ENCODE results near the gene SMAGP.
A peak's percentile ranks its signal among the peaks of the same experiment; 100 is the strongest.
"Not testable (repeated sequence)": the region's sequence is repeated elsewhere in the genome, so short reads cannot be mapped to it uniquely, and the experiment has no call there.

Gene SMAGP

GRCh38 chr12:51224625-51225024 is 45.6 kb downstream of the SMAGP start:
- TF ChIP-seq, protein P1, sequence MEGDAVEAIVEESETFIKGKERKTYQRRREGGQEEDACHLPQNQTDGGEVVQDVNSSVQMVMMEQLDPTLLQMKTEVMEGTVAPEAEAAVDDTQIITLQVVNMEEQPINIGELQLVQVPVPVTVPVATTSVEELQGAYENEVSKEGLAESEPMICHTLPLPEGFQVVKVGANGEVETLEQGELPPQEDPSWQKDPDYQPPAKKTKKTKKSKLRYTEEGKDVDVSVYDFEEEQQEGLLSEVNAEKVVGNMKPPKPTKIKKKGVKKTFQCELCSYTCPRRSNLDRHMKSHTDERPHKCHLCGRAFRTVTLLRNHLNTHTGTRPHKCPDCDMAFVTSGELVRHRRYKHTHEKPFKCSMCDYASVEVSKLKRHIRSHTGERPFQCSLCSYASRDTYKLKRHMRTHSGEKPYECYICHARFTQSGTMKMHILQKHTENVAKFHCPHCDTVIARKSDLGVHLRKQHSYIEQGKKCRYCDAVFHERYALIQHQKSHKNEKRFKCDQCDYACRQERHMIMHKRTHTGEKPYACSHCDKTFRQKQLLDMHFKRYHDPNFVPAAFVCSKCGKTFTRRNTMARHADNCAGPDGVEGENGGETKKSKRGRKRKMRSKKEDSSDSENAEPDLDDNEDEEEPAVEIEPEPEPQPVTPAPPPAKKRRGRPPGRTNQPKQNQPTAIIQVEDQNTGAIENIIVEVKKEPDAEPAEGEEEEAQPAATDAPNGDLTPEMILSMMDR (IDR thresholded peaks at IDR 0.05; ENCODE audit: low read depth, low read length): no peak
- no peaks in the 10 kb centered on the region for H3K9me3 ChIP-seq (ENCODE audit: severe bottlenecking)
- no peak overlapping the region for H3K4me3 ChIP-seq (ENCODE audit: low read depth, low read length)
- H3K27me3 ChIP-seq (ENCODE audit: insufficient read depth, low read depth, severe bottlenecking): no peaks in the 10 kb centered on the region
- no peak for DNase-seq
- no peak overlapping the region for H3K27ac ChIP-seq
- no peaks in the 10 kb centered on the region for H3K36me3 ChIP-seq

GRCh38 chr12:51222461-51222860 is 47.8 kb downstream of the SMAGP start:
- TF ChIP-seq, protein P1 (IDR thresholded peaks at IDR 0.05; ENCODE audit: low read depth, low read length): no peak
- Histone ChIP-seq H3K4me3 (ENCODE audit: low read depth, low read length) (no peak overlapping the region), H3K9me3 (ENCODE audit: severe bottlenecking) (no peaks in the 10 kb centered on the region), H3K36me3 (no peaks in the 10 kb centered on the region), H3K27me3 (ENCODE audit: insufficient read depth, low read depth, severe bottlenecking) (no peaks in the 10 kb centered on the region), H3K27ac (no peak overlapping the region)
- DNase-seq: no peak

DNA sequence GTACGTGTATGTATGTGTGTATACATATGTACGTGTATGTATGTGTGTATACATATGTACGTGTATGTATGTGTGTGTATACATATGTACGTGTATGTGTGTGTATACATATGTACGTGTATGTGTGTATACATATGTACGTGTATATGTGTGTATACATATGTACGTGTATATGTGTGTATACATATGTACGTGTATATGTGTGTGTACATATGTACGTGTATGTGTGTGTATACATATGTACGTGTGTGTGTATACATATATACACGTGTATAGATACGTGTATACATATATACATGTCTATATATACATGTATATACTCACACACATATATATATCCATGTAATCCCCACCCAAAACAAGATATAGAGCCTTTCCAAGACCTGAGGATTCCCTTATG is 50.4 kb downstream of the SMAGP start:
- not testable (repeated sequence) for H3K36me3 ChIP-seq; H3K27me3 ChIP-seq (ENCODE audit: insufficient read depth, low read depth, severe bottlenecking)

GRCh38 chr12:51219322-51219721 is 50.9 kb downstream of the SMAGP start:
- TF ChIP-seq, protein P1 (IDR thresholded peaks at IDR 0.05; ENCODE audit: low read depth, low read length): no peak
- no peaks in the 10 kb centered on the region for H3K27me3 ChIP-seq (ENCODE audit: insufficient read depth, low read depth, severe bottlenecking)
- no peaks in the 10 kb centered on the region for H3K36me3 ChIP-seq
- DNase-seq: no peak
- H3K9me3 ChIP-seq (ENCODE audit: severe bottlenecking): no peaks in the 10 kb centered on the region
- no peak overlapping the region for H3K27ac ChIP-seq
- H3K4me3 ChIP-seq (ENCODE audit: low read depth, low read length): peak overlapping the region; percentile 86; the same call in 1 of the 2 replicates

More for the DNA sequence above, 50.4 kb downstream of the SMAGP start:
- not testable (repeated sequence) for H3K4me3 ChIP-seq (ENCODE audit: low read depth, low read length); H3K27ac ChIP-seq; DNase-seq; H3K9me3 ChIP-seq (ENCODE audit: severe bottlenecking)

DNA sequence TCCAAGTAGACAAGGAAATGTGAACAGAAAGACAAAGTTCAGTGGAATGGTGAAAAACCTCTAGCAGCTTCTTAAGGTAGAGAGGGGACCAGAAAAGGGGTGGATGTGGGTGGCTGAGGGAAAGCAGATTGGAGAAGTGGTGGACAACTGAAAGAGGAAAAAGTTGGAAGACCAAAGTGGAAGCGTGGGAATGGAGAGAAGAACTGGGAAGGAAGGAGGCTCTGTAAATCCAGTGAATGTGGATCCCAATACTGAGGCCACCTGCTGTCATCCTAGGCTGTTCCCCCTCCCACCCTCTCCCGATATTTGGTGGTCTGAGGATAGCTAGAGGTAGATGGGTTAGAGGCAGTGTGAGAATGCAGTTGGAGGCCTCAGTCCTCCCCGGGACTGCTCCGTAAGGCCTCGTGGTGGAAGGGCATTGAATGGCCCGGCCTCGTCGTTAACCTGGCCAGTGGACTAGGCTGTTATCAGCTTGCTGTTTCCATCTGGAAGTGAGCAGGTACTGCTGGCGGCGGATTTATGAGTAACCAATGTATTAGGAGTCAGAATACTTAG is 51.5 kb downstream of the SMAGP start:
- Histone ChIP-seq H3K4me3 (ENCODE audit: low read depth, low read length) (peak overlapping the region; percentile 86), H3K9me3 (ENCODE audit: severe bottlenecking) (no peaks in the 10 kb centered on the region), H3K27me3 (ENCODE audit: insufficient read depth, low read depth, severe bottlenecking) (no peaks in the 10 kb centered on the region), H3K36me3 (no peaks in the 10 kb centered on the region; the same call in 1 of the 2 replicates), H3K27ac (peak overlapping the region; percentile 92)
- peak; percentile 62 for DNase-seq
- TF ChIP-seq, protein P1 (IDR thresholded peaks at IDR 0.05; ENCODE audit: low read depth, low read length): no peak

- Histone ChIP-seq H3K4me3 (ENCODE audit: low read depth, low read length) (peak within 1 kb of the TSS; percentile 86), H3K36me3 (no peaks in the 10 kb centered on the region; the same call in 1 of the 2 replicates), H3K27ac (peak within 1 kb of the TSS; percentile 92), H3K9me3 (ENCODE audit: severe bottlenecking) (no peaks in the 10 kb centered on the region), H3K27me3 (ENCODE audit: insufficient read depth, low read depth, severe bottlenecking) (no peaks in the 10 kb centered on the region)
- TF ChIP-seq, protein P1 (IDR thresholded peaks at IDR 0.05; ENCODE audit: low read depth, low read length): peak; percentile 36; the same call in 1 of the 2 replicates
- peak; percentile 83 for DNase-seq
These were observed 52.1 kb downstream of the SMAGP start, which contains the start of gene POU6F1 for GRCh38 chr12:51217968-51218606. Gene POU6F1 (minus strand): TSS chr12:51218062. CDS start chr12:51206836, 11,226 bp downstream.

All from WERI-Rb-1 (cell line).